HEK293 (cell line): ENCODE results near the gene FBXO28.

ENCODE experiments used
- AEBP2 ChIP-seq: fragments of 450-650 bp; formaldehyde crosslinking; IDR thresholded peaks from 2 replicates; pipeline ENCODE4 v1.5.1; 2016; ENCODE audit warnings: missing biosample characterization, missing genetic modification characterization, borderline replicate concordance
- EGR2 ChIP-seq: fragments of 450-650 bp; formaldehyde crosslinking; IDR thresholded peaks from 2 replicates; pipeline ENCODE4 v1.5.1; 2016; ENCODE audit warnings: low read depth, missing biosample characterization, missing genetic modification characterization
- ELK4 ChIP-seq: IDR thresholded peaks from 2 replicates; pipeline ENCODE4 v1.6.1; 2011; ENCODE audit warnings: mild to moderate bottlenecking, low read depth, low read length, borderline replicate concordance
- OSR2 ChIP-seq: fragments of 450-650 bp; formaldehyde crosslinking; IDR thresholded peaks from 2 replicates; pipeline ENCODE4 v1.5.1; 2016; ENCODE audit warnings: missing biosample characterization, missing genetic modification characterization
- PRDM10 ChIP-seq: fragments of 450-650 bp; formaldehyde crosslinking; IDR thresholded peaks from 2 replicates; pipeline ENCODE4 v1.5.1; 2016; ENCODE audit warnings: missing biosample characterization, missing genetic modification characterization
- YY2 ChIP-seq: fragments of 450-650 bp; formaldehyde crosslinking; IDR thresholded peaks from 2 replicates; pipeline ENCODE4 v1.5.1; 2016; ENCODE audit warnings: missing biosample characterization, missing genetic modification characterization
- ZBTB20 ChIP-seq: fragments of 450-650 bp; formaldehyde crosslinking; IDR thresholded peaks from 2 replicates; pipeline ENCODE4 v1.5.1; 2016; ENCODE audit warnings: missing biosample characterization, missing genetic modification characterization
- ZNF133 ChIP-seq: fragments of 450-650 bp; formaldehyde crosslinking; IDR thresholded peaks from 2 replicates; pipeline ENCODE4 v1.5.1; 2016; ENCODE audit warnings: missing biosample characterization, missing genetic modification characterization
- ZNF146 ChIP-seq: fragments of 450-650 bp; formaldehyde crosslinking; IDR thresholded peaks from 2 replicates; pipeline ENCODE4 v1.5.1; 2016; ENCODE audit warnings: missing biosample characterization, missing genetic modification characterization
- ZNF155 ChIP-seq: fragments of 450-650 bp; formaldehyde crosslinking; IDR thresholded peaks from 2 replicates; pipeline ENCODE4 v1.5.1; 2016; ENCODE audit warnings: missing biosample characterization, missing genetic modification characterization
- ZNF248 ChIP-seq: fragments of 450-650 bp; formaldehyde crosslinking; IDR thresholded peaks from 2 replicates; pipeline ENCODE4 v1.5.1; 2017; ENCODE audit warnings: missing biosample characterization, missing genetic modification characterization
- ZNF274 ChIP-seq, 2 experiments: fragments of 200-500 bp in 1 of 2; fragments of 450-650 bp in 1 of 2; sonication (Bioruptor generic) in 1 of 2; formaldehyde crosslinking in 1 of 2; IDR thresholded peaks; 2 replicates each; pipeline versions ENCODE4 v1.5.1 to v1.6.1; 2014 to 2016; ENCODE audit warnings: borderline replicate concordance in 1 of 2, inconsistent platforms in 1 of 2, low read length in 1 of 2, missing biosample characterization in 1 of 2, missing genetic modification characterization in 1 of 2
- ZNF292 ChIP-seq: fragments of 450-650 bp; formaldehyde crosslinking; IDR thresholded peaks from 2 replicates; pipeline ENCODE4 v1.5.1; 2016; ENCODE audit warnings: low read depth, missing biosample characterization, missing genetic modification characterization, borderline replicate concordance
- ZNF416 ChIP-seq: fragments of 450-650 bp; formaldehyde crosslinking; IDR thresholded peaks from 2 replicates; pipeline ENCODE4 v1.5.1; 2016; ENCODE audit warnings: missing biosample characterization, missing genetic modification characterization
- ZNF558 ChIP-seq: fragments of 450-650 bp; formaldehyde crosslinking; IDR thresholded peaks from 2 replicates; pipeline ENCODE4 v1.5.1; 2016; ENCODE audit warnings: missing biosample characterization, missing genetic modification characterization
- ZNF580 ChIP-seq: fragments of 450-650 bp; formaldehyde crosslinking; IDR thresholded peaks from 2 replicates; pipeline ENCODE4 v1.5.1; 2016; ENCODE audit warnings: missing biosample characterization, missing genetic modification characterization
- ZNF664 ChIP-seq: fragments of 450-650 bp; formaldehyde crosslinking; IDR thresholded peaks from 2 replicates; pipeline ENCODE4 v1.5.1; 2016; ENCODE audit warnings: missing biosample characterization, missing genetic modification characterization
- ZNF704 ChIP-seq: fragments of 450-650 bp; formaldehyde crosslinking; IDR thresholded peaks from 2 replicates; pipeline ENCODE4 v1.5.1; 2016; ENCODE audit warnings: missing biosample characterization, missing genetic modification characterization
- ZNF707 ChIP-seq: fragments of 450-650 bp; formaldehyde crosslinking; IDR thresholded peaks from 2 replicates; pipeline ENCODE4 v1.5.1; 2016; ENCODE audit warnings: missing biosample characterization, missing genetic modification characterization
- ZNF791 ChIP-seq: fragments of 450-650 bp; formaldehyde crosslinking; IDR thresholded peaks from 2 replicates; pipeline ENCODE4 v1.5.1; 2016; ENCODE audit warnings: missing biosample characterization, missing genetic modification characterization
- TF ChIP-seq, protein P1 (sequence below): fragments of 450-650 bp; IDR thresholded peaks from 2 replicates; pipeline ENCODE4 v1.5.1; 2018; ENCODE audit warnings: missing biosample characterization, missing genetic modification characterization
- TF ChIP-seq, protein P2 (sequence below): fragments of 450-650 bp; formaldehyde crosslinking; IDR thresholded peaks from 2 replicates; pipeline ENCODE4 v1.5.1; 2016; ENCODE audit warnings: missing biosample characterization, missing genetic modification characterization
- TF ChIP-seq, protein P3 (sequence below): fragments of 450-650 bp; formaldehyde crosslinking; IDR thresholded peaks from 2 replicates; pipeline ENCODE4 v1.5.1; 2016; ENCODE audit warnings: missing biosample characterization, missing genetic modification characterization, borderline replicate concordance

FBXO28 gene

GRCh38 chr1:224182057-224182865 is 68.3 kb downstream of the FBXO28 start (continued):
- TF ChIP-seq ZNF416 (tag by site-specific recombination) = no peak
- TF ChIP-seq ZNF133 (tag by site-specific recombination) = no peak
- no peak for TF ChIP-seq ZNF146
- no peak for TF ChIP-seq ZNF580 (tag by site-specific recombination)
- TF ChIP-seq ZNF274 (IDR thresholded peaks at IDR 0.05; ENCODE audit: low read length) = no peak
- no peak for TF ChIP-seq ZNF274 (tag by site-specific recombination; IDR thresholded peaks at IDR 0.05; ENCODE audit: borderline replicate concordance)
- TF ChIP-seq, protein P1, sequence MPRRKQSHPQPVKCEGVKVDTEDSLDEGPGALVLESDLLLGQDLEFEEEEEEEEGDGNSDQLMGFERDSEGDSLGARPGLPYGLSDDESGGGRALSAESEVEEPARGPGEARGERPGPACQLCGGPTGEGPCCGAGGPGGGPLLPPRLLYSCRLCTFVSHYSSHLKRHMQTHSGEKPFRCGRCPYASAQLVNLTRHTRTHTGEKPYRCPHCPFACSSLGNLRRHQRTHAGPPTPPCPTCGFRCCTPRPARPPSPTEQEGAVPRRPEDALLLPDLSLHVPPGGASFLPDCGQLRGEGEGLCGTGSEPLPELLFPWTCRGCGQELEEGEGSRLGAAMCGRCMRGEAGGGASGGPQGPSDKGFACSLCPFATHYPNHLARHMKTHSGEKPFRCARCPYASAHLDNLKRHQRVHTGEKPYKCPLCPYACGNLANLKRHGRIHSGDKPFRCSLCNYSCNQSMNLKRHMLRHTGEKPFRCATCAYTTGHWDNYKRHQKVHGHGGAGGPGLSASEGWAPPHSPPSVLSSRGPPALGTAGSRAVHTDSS (tag by site-specific recombination) = no peak
- no peak for TF ChIP-seq ZNF704 (tag by site-specific recombination)
- TF ChIP-seq ZNF664 (tag by site-specific recombination) = peak; percentile 40; the same call in 1 of the 2 replicates
- TF ChIP-seq OSR2 (tag by site-specific recombination) = no peak
- TF ChIP-seq ZNF791 (tag by site-specific recombination) = no peak
- TF ChIP-seq EGR2 = no peak
- TF ChIP-seq ZNF155 (tag by site-specific recombination) = no peak
- TF ChIP-seq ELK4 = no peak
- TF ChIP-seq YY2 (tag by site-specific recombination) = no peak
- 0 out of 2 replicates have a peak, but pooled peaks have one; percentile 18 for TF ChIP-seq ZNF558 (tag by site-specific recombination)
- TF ChIP-seq, protein P2, sequence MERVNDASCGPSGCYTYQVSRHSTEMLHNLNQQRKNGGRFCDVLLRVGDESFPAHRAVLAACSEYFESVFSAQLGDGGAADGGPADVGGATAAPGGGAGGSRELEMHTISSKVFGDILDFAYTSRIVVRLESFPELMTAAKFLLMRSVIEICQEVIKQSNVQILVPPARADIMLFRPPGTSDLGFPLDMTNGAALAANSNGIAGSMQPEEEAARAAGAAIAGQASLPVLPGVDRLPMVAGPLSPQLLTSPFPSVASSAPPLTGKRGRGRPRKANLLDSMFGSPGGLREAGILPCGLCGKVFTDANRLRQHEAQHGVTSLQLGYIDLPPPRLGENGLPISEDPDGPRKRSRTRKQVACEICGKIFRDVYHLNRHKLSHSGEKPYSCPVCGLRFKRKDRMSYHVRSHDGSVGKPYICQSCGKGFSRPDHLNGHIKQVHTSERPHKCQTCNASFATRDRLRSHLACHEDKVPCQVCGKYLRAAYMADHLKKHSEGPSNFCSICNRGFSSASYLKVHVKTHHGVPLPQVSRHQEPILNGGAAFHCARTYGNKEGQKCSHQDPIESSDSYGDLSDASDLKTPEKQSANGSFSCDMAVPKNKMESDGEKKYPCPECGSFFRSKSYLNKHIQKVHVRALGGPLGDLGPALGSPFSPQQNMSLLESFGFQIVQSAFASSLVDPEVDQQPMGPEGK (tag by site-specific recombination) = no peak
- TF ChIP-seq PRDM10 (tag by site-specific recombination) = no peak; the same call in 1 of the 2 replicates
- TF ChIP-seq ZNF707 (tag by site-specific recombination) = no peak
- TF ChIP-seq ZNF248 (tag by site-specific recombination) = no peak
- TF ChIP-seq, protein P3, sequence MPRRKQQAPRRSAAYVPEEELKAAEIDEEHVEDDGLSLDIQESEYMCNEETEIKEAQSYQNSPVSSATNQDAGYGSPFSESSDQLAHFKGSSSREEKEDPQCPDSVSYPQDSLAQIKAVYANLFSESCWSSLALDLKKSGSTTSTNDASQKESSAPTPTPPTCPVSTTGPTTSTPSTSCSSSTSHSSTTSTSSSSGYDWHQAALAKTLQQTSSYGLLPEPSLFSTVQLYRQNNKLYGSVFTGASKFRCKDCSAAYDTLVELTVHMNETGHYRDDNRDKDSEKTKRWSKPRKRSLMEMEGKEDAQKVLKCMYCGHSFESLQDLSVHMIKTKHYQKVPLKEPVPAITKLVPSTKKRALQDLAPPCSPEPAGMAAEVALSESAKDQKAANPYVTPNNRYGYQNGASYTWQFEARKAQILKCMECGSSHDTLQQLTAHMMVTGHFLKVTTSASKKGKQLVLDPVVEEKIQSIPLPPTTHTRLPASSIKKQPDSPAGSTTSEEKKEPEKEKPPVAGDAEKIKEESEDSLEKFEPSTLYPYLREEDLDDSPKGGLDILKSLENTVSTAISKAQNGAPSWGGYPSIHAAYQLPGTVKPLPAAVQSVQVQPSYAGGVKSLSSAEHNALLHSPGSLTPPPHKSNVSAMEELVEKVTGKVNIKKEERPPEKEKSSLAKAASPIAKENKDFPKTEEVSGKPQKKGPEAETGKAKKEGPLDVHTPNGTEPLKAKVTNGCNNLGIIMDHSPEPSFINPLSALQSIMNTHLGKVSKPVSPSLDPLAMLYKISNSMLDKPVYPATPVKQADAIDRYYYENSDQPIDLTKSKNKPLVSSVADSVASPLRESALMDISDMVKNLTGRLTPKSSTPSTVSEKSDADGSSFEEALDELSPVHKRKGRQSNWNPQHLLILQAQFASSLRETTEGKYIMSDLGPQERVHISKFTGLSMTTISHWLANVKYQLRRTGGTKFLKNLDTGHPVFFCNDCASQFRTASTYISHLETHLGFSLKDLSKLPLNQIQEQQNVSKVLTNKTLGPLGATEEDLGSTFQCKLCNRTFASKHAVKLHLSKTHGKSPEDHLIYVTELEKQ (tag by site-specific recombination) = 0 out of 2 replicates have a peak, but pooled peaks have one; percentile 18
- TF ChIP-seq AEBP2 (tag by site-specific recombination) = no peak
- TF ChIP-seq ZBTB20 (tag by site-specific recombination) = no peak
- no peak for TF ChIP-seq ZNF292 (tag by site-specific recombination)
